Esophagus mucosa (tissue), 1 donor: ENCODE data around the gene TMC8. TPM values are rescaled to one million over a fixed set of nuclear protein-coding genes. Genes with fewer than 3 reads are reported as not detected.
"Not testable (repeated sequence)": the region's sequence is repeated elsewhere in the genome, so short reads cannot be mapped to it uniquely, and the experiment has no call there.

Experiments used
- ATAC-seq: fragments of 200-7000 bp; cut with Tn5 transposase; one replicate; pipeline ENCODE4 v1.9.1; 2020
- total RNA-seq: library from RNA; stranded (reverse); gene quantifications from one replicate; pipeline ENCODE4 v1.2.4, GENCODE V29; 2023
- donor health status: DM: yes; HTN: yes; CAD: no.

TMC8 gene
- total RNA-seq: 2.0 TPM

- peak; percentile 0 for ATAC-seq
Observed at GRCh38 chr17:78130437-78131101, at the start of gene TMC8. Gene TMC8, plus strand, starts transcription at chr17:78130771. Its CDS starts 818 bp downstream, at chr17:78131589.

GRCh38 chr17:78081551-78081950 is 49.0 kb upstream of the TMC8 start:
- no peak for ATAC-seq

- not testable (repeated sequence) for ATAC-seq
Observed at GRCh38 chr17:78082355-78082872, 48.2 kb upstream of the TMC8 start.

- ATAC-seq: peak; percentile 60
Observed at GRCh38 chr17:78082988-78083387, 47.6 kb upstream of the TMC8 start.

- ATAC-seq: no peak
Observed at GRCh38 chr17:78086740-78087139, 43.8 kb upstream of the TMC8 start.

- no peak for ATAC-seq
Observed at GRCh38 chr17:78088529-78088928, 42.0 kb upstream of the TMC8 start.

- ATAC-seq: no peak
Observed at GRCh38 chr17:78089576-78090281, 40.8 kb upstream of the TMC8 start.

- no peak for ATAC-seq
Observed at GRCh38 chr17:78092794-78093324, 37.7 kb upstream of the TMC8 start.

- ATAC-seq: no peak
Observed at GRCh38 chr17:78095035-78095434, 35.5 kb upstream of the TMC8 start.

GRCh38 chr17:78096093-78096492 is 34.5 kb upstream of the TMC8 start:
- ATAC-seq: peak; percentile 35

GRCh38 chr17:78101112-78101511 is 29.5 kb upstream of the TMC8 start:
- no peak for ATAC-seq

- ATAC-seq: no peak
Observed at GRCh38 chr17:78101542-78101941, 29.0 kb upstream of the TMC8 start.

- no peak for ATAC-seq
Observed at GRCh38 chr17:78103311-78103710, 27.3 kb upstream of the TMC8 start.

- ATAC-seq: peak; percentile 21
Observed at GRCh38 chr17:78104540-78104941, 26.0 kb upstream of the TMC8 start.

- no peak for ATAC-seq
Observed at GRCh38 chr17:78105101-78105500, 25.5 kb upstream of the TMC8 start.

- no peak for ATAC-seq
Observed at GRCh38 chr17:78105551-78105950, 25.0 kb upstream of the TMC8 start.

- ATAC-seq: no peak
Observed at GRCh38 chr17:78106211-78106610, 24.4 kb upstream of the TMC8 start.

- ATAC-seq: no peak
Observed at GRCh38 chr17:78107457-78107856, 23.1 kb upstream of the TMC8 start.

GRCh38 chr17:78107976-78108725 is 22.4 kb upstream of the TMC8 start:
- no peak for ATAC-seq

GRCh38 chr17:78108726-78109488 is 21.7 kb upstream of the TMC8 start:
- no peak for ATAC-seq

GRCh38 chr17:78109489-78109761 is 21.1 kb upstream of the TMC8 start:
- no peak for ATAC-seq

- ATAC-seq: no peak
Observed at GRCh38 chr17:78110363-78111015, 20.1 kb upstream of the TMC8 start.
